GM19397 (cell line): ENCODE data around the gene OAF.
A peak's percentile ranks its signal among the peaks of the same experiment; 100 is the strongest.

Experiments
- ATAC-seq: cut with Tn5 transposase; IDR thresholded peaks from one replicate; pipeline ENCODE4 v1.9.1; 2021; ENCODE audit warnings: mild to moderate bottlenecking, moderate library complexity; ENCODE audit not compliant: unreplicated experiment

OAF gene

DNA sequence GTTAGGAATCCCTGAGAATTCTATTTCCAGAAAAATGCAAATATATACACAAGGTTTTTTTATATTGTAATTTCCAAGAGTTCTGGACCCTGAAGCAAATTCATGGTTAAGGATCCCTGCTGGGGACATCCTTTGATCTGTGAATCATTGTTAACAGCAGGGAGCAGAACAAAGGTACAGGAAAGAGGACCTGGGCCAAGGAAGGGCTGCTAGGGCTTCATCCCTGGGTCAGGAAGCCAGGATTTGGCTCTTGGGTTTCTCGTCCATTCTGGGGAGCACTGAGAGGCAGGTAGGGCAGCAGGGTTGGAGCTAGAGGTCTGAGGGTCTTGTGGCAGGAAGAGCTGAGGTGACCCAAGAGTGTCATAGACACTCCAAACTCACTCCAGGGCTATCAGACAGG lies 10.2 kb upstream of the OAF start:
- no peak for ATAC-seq

DNA sequence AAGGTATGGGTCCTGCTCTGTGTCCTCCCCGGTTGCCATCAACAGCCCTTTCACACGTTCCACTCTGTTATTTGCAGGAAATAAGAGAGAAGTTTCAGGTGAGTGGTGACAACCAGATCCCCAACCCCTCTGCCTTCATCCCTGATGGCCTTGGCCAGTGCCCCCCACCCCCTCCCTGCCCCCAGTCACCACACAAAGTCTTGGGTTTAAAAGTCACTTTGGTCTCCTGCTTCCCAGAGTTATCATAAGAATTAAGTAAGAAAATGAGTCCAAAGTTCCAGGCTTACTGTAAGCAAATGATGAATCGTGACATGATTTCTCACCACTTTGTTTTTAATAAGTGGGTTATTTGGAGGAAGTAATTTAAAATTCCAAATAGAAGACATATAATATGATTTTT lies 9.2 kb upstream of the OAF start:
- no peak for ATAC-seq

DNA sequence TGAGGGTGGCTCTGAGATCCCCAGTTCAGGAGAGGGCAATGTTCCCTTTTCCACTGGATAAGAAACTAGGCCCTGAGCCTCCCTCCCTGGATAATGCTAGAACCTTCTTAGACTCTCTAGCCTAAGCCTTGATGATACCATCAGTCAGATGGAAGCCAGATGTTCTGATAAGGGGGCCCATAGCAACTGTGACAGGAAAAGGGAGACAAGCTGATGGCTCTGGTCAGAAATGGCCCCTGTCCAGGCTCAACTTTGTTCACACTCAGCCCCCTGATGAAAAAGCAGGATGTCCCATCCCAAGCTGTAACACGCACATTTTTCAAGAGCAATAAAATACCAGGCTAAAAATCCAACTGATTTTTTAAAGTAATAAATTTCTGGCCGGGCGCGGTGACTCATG lies 7.2 kb upstream of the OAF start:
- ATAC-seq: no peak

DNA sequence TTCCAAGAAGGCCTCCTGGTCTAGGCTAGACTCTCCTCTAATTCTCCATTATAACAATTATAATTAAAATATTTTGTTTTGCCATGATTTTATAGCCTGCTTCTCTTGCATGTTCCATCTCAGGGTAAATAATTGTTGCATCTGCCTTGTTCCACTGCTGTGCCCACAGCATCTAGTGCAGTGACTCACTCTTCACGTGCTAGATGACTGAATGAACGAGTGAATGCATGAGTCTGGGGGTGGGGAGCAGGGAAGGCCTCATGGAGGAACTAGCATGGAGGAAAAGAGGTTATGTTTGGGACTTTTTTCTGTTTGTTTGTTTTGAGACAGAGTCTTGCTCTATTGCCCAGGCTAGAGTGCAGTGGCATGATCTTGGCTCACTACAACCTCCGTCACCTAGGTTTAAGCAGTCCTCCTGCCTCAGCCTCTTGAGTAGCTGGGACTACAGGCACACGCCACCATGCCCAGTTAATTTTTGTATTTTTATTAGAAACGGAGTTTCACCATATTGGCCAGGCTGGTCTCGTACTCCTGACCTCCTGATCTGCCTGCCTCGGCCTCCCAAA lies 5.2 kb upstream of the OAF start:
- no peak for ATAC-seq

DNA sequence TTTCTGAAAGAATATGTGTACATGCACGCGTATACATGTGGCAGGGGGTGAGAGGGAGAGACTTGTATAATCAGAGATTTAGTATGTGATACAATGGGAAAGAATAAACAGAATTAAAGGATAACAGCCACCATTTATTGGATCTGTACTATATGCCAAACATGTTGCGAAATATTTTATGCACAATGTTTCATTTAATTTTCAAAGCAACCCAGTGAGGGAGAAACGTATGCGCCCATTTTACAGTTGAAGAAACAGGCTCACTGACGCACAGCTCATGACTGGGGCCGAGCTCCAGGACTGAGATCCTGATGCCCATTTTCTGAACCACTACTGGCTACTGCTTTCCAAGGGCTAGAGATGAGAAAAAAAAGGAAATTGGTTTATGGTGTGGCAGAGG lies 3.3 kb upstream of the OAF start:
- ATAC-seq: no peak

DNA sequence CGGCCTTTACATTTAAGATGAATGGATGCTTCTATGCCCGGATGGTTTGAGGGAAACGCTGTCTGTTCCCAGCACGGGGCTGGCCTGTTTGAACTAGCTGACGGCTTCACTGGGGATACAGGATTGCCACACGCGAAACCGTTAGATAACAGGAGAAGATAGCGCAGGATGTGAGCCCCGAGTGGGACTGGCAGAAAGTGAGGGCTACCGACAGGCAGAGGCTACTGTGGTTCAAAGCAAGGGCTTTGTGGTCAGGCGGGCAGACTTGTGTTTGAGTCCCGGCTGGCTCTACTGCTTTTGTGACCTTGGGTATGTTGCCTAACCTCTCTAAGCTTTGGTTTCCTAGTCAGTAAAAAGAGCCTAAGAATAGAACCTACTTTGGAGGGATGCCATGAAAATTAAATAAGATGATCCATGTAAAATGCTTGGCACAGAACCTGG lies 2.8 kb upstream of the OAF start:
- no peak for ATAC-seq

DNA sequence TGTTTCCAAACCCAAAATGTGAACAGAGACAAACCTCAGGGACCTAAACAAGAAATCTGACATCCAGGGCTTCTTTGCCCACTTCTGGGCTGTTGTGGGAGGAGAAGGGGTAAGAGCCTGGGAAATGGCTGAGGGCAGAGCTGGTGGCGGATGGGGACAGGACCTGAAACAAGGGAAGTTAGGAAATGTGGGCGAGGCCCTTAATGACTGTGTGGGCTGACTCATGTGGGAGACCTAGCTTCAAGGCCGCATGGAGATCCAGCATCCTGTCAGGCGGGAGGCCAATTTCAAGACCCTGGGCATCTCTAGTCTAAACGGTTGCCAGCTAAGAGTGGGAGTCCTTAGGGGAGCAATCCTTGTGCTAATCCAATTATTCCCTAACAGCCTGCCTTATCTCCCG lies 2.1 kb upstream of the OAF start:
- no peak for ATAC-seq

DNA sequence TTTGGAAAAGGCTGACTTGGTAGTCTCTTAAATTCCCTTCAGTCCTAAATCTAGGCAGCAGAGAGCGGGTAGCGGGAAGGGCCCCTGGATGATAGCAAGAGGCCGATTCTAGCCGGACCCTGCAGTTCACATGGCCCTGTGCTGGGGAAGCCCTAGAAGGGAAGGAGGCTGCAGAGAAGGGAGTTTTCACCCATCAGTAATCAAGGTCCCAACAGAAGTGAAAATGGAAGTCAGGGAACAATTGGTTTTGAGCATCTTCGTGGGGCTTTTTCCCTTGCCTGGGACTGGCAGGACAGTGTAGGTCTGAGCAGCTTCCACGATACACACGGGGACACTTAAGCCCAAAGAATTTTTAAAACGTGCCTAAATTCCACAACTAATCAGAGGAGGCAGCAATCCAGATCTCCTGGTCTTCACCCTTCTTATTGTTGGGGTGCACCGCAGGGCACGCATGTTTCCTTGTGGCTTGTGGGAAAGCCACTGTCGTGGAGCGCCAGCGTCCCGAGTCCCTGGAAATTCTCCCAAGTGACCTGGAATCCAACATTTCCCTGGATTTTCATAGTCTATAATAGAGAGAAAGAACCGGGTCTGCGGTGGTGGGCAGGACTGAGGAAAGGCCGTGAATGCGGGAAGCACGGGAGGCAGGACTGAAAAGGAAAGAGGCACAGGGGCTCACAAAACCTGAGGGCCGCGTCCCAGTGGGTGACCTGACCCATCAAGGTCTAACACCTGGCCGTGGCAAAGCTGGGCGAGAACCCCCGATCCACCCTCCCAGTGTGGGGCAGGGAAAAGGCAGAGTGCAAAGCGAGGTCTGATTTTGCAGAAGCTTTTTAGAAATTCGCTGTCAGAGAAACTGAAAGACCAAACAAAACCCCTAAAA lies 846 bp upstream of the OAF start:
- no peak for ATAC-seq

DNA sequence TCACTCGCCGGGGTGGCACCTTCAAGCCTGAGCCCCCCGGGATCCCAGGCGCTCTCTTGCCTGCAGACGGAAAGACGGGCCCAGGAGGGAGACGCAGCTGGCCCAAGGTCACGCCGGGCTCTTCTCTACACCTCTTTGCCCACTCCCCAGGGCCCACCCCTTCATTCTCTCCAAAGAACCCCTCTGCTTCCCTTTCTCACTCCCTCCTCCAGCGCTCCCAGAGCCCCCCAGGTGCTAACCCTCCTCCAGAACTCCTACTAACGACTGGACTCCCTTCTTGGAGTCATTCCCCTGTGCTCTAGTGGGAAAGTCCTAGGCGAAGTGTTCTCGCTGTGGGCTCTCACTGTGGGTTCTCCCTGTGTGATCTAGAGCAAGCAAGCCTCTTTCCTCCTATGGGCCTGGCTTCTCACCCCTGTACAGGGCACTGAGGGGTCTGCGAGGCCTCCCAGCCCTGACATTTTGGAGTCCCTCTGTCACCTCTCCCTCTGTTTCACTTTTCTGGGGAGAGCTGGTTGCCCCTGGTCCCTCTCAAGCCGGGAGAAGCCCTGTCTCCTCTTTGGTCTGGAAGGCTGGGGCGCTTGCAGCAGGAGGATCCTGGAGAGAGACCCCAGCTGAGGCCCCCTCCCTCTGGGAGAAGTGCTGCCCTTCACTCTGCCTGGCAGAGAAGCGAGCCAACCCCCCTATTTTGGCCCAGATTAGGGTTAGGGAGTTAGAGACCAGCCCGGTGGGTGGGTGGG lies 858 bp downstream of the OAF start:
- ATAC-seq: peak; percentile 6

DNA sequence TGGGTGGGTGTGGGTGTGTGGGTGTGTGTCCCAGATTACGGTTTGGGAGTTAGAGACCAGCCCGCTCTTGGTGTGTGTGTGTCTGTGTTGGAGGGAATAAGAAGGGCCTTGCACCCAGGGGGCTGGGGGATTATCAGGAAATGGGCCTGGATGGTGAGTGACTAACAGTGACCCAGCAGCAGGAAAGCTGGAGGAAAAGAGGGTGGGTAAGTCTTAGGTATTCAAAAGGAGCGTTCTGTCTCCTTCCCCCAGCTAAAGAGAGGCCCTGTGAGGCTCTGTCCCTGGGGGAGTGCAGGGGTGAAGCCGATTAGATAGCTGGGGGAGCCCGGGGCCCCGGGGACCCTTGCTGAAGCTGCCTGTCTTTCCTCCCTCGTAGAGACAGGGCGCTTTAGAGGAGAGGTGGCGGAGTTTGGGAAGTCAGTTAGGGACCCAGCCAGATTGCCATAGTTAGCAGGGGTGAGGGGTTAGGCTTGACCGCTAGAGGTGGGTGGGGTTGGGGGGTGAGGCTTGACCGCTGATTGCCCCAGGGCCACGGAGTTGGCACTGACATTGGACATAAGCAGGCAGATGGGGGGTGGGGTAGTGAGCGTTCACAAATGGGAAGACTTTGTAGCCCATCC lies 1.5 kb downstream of the OAF start:
- ATAC-seq: no peak

DNA sequence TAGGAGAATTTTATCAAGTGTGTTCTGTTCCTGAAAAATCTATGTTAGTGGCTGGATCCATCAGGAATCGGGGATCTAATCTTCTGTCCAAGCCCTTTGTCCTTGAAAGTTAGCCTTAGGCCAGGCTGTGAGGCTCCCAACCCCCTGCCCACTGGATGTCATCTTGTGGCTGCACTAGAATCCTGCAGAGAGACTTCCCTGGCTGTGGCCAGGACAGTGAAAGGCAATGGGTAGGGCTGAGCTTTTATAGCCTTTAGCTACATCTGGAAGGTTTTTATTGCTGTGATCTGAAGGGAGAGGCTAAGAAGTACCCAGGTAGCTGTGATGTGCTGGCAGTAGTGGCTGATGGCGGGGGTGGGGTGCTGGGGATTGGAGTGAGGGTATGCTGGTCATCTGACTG lies 2.1 kb downstream of the OAF start:
- no peak for ATAC-seq

DNA sequence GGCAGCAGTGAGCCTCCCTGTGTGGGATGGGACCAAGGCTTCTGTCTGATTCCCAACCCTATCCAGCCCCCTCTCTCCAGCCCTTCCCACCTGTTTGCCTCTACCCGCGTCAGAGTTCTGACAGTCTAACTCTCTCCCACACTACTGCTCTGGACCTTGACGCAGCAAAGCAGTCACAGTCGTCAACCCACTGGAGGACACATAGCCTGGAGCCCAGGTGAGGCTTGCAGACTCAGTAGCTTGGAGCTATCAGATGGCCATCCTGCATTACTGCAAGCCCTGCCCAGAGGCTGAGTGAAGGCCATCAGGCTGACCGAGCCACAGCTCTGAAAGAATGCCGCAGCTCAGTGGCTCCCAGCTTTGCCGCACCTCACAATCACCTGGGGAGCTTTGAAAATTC lies 3.7 kb downstream of the OAF start:
- no peak for ATAC-seq

DNA sequence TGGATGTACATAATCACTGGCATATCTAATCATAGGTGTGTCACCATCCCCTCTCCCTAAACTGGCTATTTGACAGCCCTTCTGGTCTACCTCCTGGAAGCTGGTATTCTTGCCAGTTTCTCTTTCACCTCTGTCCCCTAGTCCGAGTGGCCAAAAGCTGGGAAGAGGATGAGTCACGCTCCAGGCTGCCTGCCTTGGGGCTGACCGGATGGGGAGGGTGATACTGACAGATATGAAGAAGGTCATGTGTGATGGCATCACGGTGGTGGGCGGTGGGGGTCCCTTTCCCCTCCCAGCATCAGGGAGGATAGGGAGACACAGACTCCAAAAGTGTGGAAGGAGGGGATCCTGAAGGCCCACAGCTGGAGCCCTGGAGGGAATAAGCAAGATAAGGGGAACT lies 4.8 kb downstream of the OAF start:
- ATAC-seq: no peak

DNA sequence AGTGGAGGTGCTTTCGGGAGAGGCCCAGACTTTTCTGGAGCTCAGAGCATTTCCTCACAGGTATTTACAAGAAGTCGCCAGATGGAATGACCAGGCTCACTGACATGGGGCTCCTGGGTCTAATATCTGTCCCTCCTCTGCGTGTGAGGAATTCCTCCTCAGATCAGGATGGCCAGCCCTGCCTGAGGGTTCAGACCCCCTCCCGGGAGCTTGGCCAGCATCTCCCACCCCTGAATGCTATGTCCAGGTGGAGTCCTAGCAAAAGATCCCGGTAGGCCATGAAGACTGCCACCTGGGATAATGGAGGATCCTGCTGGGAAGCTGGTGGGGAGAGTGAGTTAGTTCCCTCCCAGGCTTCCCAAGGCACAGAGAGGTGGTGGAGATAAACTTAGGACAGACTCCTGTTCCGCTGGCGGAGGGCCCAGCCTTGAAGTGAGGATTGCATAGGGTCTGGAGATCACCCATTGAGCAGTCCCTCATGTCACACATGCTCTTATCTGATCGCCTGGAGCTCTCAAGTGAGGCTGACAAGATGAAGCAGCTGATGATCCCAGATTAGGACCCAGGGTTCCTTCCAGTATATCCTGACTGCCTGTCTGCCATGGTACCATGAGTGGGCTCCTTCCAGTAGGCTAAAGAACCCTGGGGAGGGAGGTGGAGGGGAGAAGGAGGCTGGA lies 5.7 kb downstream of the OAF start:
- ATAC-seq: no peak

DNA sequence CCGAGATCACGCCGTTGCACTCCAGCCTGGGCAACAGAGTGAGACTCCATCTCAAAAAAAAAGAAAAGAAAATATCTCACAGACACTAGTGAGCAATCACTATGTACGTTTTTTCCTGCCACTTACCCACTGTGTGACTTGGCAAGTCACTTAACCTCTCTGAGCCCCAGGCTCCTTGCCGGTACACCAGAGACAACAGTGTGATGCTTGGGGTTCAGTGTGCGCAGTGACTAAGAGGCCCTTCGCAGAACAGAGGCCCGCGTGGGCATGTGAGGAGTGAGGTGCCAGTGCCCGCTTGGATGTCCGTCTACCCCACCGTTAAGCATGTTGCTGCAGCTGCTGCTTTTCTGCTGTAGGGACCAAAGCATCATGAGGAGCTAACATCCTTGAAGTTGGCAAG lies 6.7 kb downstream of the OAF start:
- ATAC-seq: no peak

DNA sequence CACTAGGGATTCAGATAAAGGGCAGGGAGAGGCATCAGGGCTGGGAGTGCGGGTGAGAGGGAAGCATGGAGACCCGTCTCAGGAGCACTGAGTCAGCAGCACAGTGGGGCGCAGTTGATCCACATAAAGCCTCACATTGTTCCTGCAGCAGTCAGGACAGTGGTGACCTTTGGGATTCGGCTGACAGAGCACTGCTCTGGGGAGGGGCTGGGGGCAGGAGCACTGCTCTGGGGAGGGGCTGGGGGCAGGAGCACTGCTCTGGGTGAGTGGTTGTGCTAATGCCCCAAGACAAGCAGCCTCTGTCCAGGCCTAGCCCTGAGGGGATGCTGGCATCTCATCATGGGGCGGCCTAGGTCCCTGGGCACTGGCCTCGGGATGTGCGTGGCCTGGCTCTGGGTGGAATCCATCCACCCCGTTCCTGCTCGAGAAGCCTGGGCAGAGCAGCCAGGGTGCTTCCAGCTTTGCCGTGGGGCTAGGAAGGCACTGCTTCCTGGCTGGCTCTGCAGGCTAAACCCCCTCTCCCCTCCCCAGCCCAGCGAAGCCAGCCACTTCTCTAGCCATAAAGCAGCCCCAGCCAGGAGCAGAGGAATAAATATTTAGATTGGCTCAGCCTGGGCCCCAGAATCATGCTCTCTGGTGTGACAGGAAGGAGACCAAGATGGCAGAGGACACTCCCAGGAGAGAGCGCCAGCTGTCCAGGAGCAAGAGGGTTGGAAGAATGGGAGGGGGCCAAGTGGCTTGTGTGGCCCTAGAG lies 7.3 kb downstream of the OAF start:
- no peak for ATAC-seq

DNA sequence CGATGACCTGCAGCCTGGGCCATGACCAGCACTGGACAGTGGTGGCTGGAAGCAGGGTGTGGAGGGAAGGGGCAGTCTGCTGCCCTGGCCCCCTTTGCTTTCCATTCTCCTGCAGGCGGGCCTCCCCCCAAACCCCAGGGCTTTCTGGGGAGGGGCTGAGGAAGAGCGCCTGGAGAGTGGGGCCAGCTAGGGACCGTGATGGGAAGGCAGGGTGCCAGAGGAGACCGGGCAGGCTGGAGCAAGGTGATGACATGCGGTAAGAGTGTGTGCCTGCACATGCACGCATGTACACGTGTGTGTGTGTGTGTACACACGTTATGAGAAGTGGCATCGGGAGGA lies 7.8 kb downstream of the OAF start:
- ATAC-seq: no peak

DNA sequence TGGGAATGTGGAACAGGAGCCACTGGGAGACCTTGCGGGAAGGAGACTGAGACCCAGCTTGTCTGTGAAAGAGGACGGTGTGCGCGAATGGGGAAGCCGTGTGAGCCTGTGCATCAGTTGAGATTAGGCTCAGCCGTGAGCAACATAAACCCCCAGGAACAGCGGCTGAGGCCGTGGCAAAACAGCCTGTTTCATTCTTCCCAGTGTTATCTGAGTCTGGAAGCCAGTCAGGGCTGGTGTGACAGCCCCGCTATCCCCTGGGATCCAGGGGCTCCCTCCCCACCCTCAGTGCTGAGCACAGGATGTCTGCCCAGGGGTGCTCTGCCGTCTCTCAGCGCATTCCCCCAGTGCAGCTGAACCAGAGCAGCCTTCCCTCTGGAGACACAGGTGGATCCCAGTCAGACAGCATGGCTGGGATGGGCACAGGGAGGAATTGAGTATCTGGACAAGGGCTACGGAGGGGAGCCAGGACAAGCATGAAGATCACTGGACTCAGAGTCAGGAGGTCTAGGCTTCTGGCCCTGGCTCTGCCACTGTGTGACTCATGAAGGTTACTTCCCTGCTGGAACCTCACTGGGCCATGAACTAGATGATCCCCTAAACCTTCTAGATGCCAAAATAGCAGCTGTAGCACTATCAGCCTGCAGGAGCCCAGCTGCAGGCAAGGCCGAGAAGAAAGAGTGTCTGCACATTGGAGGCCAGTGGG lies 8.6 kb downstream of the OAF start:
- ATAC-seq: no peak

DNA sequence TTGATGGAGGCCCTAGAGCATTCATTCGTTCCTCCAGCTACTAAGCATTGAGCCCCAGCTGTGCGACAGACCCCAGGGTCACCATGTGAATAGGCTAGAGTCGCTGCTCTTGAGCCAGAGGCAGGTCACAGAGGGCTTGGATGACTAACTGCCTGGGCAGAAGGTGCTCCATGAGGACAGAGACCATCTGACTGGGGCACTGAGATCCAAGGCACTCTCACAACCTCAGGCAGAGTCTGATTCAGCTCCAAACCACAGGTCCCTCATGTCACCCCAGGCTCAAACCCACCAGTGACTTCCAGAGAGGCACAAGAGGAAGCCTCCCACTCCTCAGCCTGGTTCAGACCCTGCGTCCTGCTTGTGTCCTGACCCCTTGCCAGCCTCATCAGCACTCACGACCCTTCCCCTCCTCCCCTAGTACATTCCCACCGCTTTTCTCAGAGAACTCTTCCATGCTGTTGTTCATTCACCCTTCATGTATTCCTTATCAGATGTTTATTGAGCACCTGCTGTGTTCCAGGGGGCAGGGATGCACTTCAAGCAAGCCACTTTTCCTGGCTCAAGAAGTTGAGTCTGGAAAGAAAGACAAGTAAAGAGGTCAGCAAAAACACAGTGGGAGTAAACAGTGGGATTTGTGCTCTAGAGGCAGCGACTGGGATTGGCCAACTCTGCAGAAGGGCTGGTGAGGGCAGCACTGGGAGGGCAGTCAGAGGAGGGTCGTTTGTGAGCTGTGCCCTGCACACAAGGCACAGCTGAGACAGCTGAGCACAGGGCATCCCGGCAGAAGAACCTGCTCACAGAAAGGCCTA lies 9.3 kb downstream of the OAF start:
- ATAC-seq: no peak
